Osteoblast (primary cell): ENCODE results near the gene DLG2. TPM values are rescaled to one million over a fixed set of nuclear protein-coding genes. Genes with fewer than 3 reads are reported as not detected.
"Not testable (repeated sequence)": the region's sequence is repeated elsewhere in the genome, so short reads cannot be mapped to it uniquely, and the experiment has no call there.

ENCODE experiments used
- DNase-seq: peaks from one replicate; pipeline ENCODE4 v3.0.0; 2011; ENCODE audit warnings: low spot score, mixed read lengths; ENCODE audit not compliant: insufficient read length; ENCODE audit errors: missing footprints
- H2AFZ ChIP-seq: 2 replicates; pipeline ENCODE4 v1.6.0; 2011; ENCODE audit warnings: mild to moderate bottlenecking, low read length
- H3K27ac ChIP-seq: 2 replicates; pipeline ENCODE4 v1.5.1; 2011; ENCODE audit warnings: mild to moderate bottlenecking, low read depth, low read length, moderate library complexity
- H3K27me3 ChIP-seq: 2 replicates; pipeline ENCODE4 v1.6.0; 2012; ENCODE audit warnings: mild to moderate bottlenecking, control low read depth, inconsistent platforms, low read length, moderate library complexity; ENCODE audit not compliant: insufficient read depth
- H3K36me3 ChIP-seq: 2 replicates; pipeline ENCODE4 v1.5.1; 2011; ENCODE audit warnings: mild to moderate bottlenecking, low read length, control low read depth, moderate library complexity; ENCODE audit not compliant: insufficient read depth
- H3K4me1 ChIP-seq: 2 replicates; pipeline ENCODE4 v1.5.1; 2011; ENCODE audit warnings: mild to moderate bottlenecking, low read length, control low read depth, moderate library complexity; ENCODE audit not compliant: insufficient read depth
- H3K4me2 ChIP-seq: 2 replicates; pipeline ENCODE4 v1.6.0; 2011; ENCODE audit warnings: mild to moderate bottlenecking, low read length; ENCODE audit not compliant: insufficient read depth
- H3K4me3 ChIP-seq: fragments of 200-600 bp; sonication (generic); 3 replicates; pipeline ENCODE4 v1.5.1; 2012; ENCODE audit warnings: mild to moderate bottlenecking, low read length, inconsistent platforms; ENCODE audit not compliant: insufficient read depth
- H3K79me2 ChIP-seq: 2 replicates; pipeline ENCODE4 v1.6.0; 2012; ENCODE audit warnings: mild to moderate bottlenecking, low read length, control low read depth, inconsistent platforms; ENCODE audit not compliant: insufficient read depth
- H3K9me3 ChIP-seq: 2 replicates; pipeline ENCODE4 v1.5.1; 2011; ENCODE audit warnings: low read depth, low read length, control low read depth
- H4K20me1 ChIP-seq: 2 replicates; pipeline ENCODE4 v1.6.0; 2012; ENCODE audit warnings: mild to moderate bottlenecking, low read length, control low read depth; ENCODE audit not compliant: insufficient read depth
- total RNA-seq: library from RNA; depleted of rRNA; stranded (reverse); fragments of >200 nt; gene quantifications from 2 replicates; pipeline ENCODE4 v1.2.3, GENCODE V29; 2012
- TF ChIP-seq, protein P1 (sequence below): IDR thresholded peaks from 2 replicates; pipeline ENCODE4 v1.5.1; 2011; ENCODE audit warnings: mild to moderate bottlenecking, low read depth, low read length, moderate library complexity; ENCODE audit errors: extremely low read depth

DLG2 gene
- total RNA-seq = 3.3 and 3.8 TPM in 2 replicates

GRCh38 chr11:85627332-85627997, at the start of gene DLG2:
DLG2 (minus strand) TSS chr11:85627344.
- Histone ChIP-seq H3K4me3 (peak within 1 kb of the TSS; percentile 75), H2AFZ (peak within 1 kb of the TSS; percentile 97), H3K27ac (peak within 1 kb of the TSS; percentile 52), H3K4me1 (peaks cover 14% of the 10 kb centered on the region), H3K36me3 (peaks cover 4% of the 10 kb centered on the region), H3K27me3 (no peaks in the 10 kb centered on the region), H3K9me3 (no peaks in the 10 kb centered on the region), H3K79me2 (peaks cover 39% of the 10 kb centered on the region), H4K20me1 (no peaks in the 10 kb centered on the region), H3K4me2 (peak within 1 kb of the TSS; percentile 94)
- no peak for DNase-seq
- TF ChIP-seq, protein P1, sequence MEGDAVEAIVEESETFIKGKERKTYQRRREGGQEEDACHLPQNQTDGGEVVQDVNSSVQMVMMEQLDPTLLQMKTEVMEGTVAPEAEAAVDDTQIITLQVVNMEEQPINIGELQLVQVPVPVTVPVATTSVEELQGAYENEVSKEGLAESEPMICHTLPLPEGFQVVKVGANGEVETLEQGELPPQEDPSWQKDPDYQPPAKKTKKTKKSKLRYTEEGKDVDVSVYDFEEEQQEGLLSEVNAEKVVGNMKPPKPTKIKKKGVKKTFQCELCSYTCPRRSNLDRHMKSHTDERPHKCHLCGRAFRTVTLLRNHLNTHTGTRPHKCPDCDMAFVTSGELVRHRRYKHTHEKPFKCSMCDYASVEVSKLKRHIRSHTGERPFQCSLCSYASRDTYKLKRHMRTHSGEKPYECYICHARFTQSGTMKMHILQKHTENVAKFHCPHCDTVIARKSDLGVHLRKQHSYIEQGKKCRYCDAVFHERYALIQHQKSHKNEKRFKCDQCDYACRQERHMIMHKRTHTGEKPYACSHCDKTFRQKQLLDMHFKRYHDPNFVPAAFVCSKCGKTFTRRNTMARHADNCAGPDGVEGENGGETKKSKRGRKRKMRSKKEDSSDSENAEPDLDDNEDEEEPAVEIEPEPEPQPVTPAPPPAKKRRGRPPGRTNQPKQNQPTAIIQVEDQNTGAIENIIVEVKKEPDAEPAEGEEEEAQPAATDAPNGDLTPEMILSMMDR = no peak

DNA sequence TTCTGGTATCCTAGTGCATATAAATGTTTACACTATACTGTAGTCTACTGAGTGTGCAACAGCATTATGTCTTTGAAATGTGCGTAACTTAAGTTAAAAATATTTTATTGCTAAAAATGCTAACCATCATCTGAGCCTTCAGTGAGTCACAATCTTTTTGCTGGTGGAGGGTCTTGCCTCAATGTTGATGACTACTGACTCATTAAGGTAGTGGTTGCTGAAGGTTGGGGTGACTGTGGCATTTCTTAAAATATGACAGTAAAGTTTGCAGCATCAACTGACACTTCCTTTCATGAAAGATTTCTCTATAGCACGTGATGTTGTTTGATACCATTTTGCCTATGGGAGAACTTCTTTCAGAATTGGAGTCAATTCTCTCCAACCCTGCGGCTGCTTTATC, 46.2 kb upstream of the DLG2 start:
- Histone ChIP-seq H3K4me1 (no peaks in the 10 kb centered on the region), H3K27me3 (no peaks in the 10 kb centered on the region), H3K9me3 (no peaks in the 10 kb centered on the region), H3K4me3 (no peak overlapping the region), H2AFZ (no peak overlapping the region), H4K20me1 (no peaks in the 10 kb centered on the region), H3K4me2 (no peak overlapping the region), H3K36me3 (no peaks in the 10 kb centered on the region), H3K79me2 (no peaks in the 10 kb centered on the region), H3K27ac (no peak overlapping the region)
- DNase-seq = no peak
- TF ChIP-seq, protein P1 = no peak

DNA sequence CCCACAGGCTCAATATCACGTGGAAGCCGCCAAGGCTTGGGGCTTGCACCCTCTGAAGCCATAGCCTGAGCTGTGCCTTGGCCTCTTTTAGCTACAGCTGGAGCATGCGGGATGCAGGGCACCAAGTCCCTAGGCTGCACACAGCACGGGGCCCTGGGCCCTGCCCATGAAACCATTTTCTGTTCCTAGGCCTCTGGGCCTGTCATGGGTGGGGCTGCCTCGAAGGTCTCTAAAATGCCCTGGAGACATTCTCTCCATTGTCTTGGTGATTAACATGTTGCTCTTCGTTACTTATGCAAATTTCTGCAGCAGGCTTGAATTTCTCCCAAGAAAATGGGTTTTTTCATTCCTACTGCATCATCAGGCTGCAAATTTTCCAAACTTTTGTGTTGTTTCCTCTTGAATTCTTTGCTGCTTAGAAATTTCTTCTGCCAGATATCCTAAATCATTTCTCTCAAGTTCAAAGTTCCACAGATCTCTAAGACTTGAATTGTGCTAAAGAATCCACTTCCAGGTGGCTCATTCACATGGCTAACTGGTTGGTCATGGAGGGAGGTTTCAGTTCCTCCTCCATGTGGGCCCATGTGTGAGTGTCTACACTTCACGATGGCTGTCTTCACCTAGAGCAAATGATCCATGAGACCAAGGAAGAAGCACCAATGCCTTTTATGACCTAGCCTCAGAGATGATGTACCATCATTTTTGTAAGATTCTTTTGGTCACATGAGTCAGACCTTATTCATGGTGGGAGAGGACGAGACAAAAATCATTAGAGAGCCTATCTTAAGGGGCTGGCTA, 45.2 kb upstream of the DLG2 start:
- no peak overlapping the region for H3K4me3 ChIP-seq
- no peak overlapping the region for H3K4me2 ChIP-seq
- H3K27ac ChIP-seq = no peak overlapping the region
- DNase-seq = no peak
- TF ChIP-seq, protein P1 = no peak
- no peaks in the 10 kb centered on the region for H3K4me1 ChIP-seq
- no peaks in the 10 kb centered on the region for H3K27me3 ChIP-seq
- H3K9me3 ChIP-seq = no peaks in the 10 kb centered on the region
- no peaks in the 10 kb centered on the region for H4K20me1 ChIP-seq
- H3K36me3 ChIP-seq = no peaks in the 10 kb centered on the region
- no peak overlapping the region for H2AFZ ChIP-seq
- H3K79me2 ChIP-seq = no peaks in the 10 kb centered on the region

GRCh38 chr11:85670949-85671663, 44.0 kb upstream of the DLG2 start:
- H3K27ac ChIP-seq = not testable (repeated sequence)

More at GRCh38 chr11:85670949-85671663, 44.0 kb upstream of the DLG2 start:
- not testable (repeated sequence) for H2AFZ ChIP-seq, H3K79me2 ChIP-seq, H3K27me3 ChIP-seq, H4K20me1 ChIP-seq, H3K36me3 ChIP-seq, DNase-seq, H3K4me3 ChIP-seq, H3K4me1 ChIP-seq, H3K9me3 ChIP-seq, H3K4me2 ChIP-seq
